NCI-H187 (cell line): ENCODE results near the gene TRIM40.
"Not testable (repeated sequence)": the region's sequence is repeated elsewhere in the genome, so short reads cannot be mapped to it uniquely, and the experiment has no call there.

Experiments used
- DNase-seq, 2 experiments: peaks; one replicate each; lab custom pipeline; 2025; lab: John Stamatoyannopoulos, UW

TRIM40 gene

DNA sequence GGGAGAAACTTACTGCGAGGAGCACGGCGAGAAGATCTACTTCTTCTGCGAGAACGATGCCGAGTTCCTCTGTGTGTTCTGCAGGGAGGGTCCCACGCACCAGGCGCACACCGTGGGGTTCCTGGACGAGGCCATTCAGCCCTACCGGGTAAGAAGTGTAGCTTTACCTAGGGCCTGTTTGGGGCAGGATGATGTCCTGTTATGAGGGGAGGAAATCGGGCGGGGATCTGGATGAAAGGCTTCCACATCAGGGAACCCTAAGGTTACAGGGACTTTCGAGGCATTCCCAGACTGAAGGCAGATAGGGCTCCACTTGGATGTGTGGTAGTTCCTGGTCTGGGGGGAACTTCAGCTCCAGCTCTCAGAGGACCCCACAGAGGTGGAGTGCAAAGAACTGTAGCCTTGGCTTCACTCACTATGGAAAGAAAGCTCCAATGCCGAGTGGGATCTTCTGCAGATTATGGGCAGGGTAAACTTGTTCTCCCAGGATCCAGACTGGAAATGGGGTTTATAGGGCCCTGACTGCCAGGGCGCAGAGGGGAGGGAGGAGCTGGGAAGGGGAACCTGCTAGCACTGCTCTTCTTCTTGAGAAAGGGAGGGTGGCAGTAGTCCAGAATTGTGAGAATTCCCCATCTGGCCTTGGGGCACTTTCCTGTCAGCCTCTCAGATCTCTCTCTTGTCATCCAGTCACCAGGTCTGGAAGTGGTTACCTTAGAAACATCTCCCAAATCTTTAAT, 28.1 kb downstream of the TRIM40 start:
- no peak for DNase-seq

DNA sequence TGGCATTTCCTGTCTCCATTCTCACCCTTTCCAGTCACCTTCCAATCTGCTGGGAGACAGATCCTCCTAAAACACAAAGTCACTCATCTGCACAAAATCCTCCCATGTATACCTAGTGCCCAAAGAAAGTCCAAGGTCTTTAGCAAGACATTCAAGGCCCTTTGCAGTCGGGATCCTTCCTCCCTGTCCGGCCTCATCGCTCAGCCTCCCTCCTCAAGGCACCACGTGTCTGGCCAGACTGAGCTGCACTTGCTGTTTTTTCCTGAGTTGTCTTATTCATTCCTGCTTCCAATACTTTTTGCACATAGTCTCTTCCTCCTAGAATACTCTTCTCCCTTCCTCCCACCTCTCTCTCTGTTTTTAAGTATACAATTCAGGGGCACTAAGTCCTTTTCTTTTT, 28.8 kb downstream of the TRIM40 start:
- DNase-seq = no peak

DNA sequence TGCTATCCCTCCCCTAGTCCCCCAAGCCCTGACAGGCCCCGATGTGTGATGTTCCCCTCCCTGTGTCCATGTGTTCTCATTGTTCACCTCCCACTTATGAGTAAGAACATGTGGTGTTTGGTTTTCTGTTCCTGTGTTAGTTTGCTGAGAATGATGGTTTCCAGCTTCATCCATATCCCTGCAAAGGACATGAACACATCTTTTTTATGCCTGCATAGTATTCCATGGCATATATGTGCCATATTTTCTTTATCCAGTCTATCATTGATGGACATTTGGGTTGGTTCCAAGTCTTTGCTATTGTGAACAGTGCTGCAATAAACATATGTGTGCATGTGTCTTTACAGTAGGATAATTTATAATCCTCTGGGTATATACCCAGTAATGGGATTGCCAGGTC, 29.3 kb downstream of the TRIM40 start:
- DNase-seq = not testable (repeated sequence)

DNA sequence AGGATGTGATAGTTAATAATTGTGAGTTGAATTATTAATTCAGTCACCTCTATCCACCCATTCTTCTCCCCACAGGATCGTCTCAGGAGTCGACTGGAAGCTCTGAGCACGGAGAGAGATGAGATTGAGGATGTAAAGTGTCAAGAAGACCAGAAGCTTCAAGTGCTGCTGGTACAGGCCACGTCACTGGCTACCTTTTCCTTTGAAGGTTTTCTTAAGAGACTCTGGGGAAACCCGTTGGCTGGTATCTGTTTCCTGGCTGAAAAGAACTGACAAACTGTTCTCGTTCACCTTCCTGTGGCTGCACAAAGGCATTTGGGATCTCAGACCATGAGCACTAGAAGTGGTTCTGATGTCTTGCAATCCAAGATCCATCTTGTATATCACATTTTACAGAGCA, 31.2 kb downstream of the TRIM40 start:
- no peak for DNase-seq

DNA sequence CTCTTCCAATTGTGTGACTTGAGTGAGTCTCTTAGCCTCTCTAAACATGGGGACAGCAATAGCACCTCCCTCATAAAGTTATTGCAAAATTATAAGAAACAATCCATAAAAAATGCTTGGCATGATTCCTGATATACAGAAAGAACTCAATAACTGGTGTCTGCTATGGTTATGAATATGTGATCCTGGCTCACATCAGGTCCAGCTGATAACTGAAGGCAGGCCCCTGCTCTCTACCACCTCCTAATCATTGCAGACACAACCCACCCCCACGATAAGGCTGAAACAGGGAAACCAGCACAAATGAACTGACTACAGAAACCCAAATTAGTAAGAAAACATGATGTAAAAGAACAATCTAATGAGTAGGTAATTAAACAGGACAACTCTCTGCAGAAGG, 32.8 kb downstream of the TRIM40 start:
- no peak for DNase-seq

DNA sequence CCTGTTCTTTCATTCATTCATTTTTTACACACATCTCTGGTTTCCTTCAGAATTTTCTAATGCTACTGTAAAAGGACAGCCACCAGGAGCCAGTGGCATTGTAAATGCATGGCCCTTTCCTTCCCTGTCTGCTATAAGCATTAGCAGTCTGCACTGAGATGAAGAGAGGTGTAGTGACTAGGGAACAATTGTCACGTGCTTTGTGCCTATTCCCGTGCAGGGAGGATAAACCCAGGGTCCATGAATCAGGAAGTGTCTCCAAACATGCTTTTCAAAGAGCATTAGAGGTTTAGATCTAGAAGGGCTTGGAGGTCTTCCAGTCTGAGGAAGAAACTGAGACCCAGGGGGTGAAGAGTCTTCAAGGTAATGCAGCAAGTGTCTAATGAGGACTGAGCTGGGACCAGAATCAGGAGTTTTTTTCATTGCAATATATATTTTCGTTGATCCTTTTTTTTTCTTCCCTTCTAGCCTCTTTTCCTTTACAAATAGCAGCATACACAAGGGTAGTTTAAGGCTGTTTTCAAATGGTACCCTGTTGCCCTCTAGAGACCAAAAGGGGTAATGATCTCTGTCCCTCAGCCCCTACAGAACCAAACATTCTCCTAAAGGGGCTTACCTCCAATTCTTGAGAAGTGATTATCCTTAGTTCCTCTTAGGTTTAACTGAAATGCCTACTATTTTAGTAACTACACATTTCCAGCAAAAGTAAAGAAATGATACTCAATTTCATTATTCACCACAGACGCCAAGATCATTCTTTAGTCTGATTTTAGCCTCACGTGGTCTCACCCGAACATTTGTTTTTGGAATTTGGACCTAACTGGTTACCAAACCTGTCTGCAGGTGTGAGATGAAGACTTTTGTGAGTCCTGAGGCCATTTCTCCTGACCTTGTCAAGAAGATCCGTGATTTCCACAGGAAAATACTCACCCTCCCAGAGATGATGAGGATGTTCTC, 34.0 kb downstream of the TRIM40 start:
- no peak for DNase-seq

DNA sequence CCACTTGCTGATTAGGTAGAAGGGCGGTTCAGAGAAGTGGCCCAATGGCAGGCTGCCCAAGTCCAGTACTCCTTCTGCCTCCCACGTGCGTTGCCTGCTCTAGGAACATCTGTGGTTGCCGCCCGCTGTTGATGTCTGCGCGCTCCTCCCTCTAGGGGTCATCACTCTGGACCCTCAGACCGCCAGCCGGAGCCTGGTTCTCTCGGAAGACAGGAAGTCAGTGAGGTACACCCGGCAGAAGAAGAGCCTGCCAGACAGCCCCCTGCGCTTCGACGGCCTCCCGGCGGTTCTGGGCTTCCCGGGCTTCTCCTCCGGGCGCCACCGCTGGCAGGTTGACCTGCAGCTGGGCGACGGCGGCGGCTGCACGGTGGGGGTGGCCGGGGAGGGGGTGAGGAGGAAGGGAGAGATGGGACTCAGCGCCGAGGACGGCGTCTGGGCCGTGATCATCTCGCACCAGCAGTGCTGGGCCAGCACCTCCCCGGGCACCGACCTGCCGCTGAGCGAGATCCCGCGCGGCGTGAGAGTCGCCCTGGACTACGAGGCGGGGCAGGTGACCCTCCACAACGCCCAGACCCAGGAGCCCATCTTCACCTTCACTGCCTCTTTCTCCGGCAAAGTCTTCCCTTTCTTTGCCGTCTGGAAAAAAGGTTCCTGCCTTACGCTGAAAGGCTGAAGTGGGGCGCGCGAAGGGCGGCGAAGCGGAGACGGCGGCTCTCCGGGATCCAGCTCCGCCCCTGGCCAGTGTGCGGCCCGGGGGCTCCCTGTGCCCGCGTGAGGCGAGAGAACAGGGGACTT, 35.9 kb downstream of the TRIM40 start:
- no peak for DNase-seq

DNA sequence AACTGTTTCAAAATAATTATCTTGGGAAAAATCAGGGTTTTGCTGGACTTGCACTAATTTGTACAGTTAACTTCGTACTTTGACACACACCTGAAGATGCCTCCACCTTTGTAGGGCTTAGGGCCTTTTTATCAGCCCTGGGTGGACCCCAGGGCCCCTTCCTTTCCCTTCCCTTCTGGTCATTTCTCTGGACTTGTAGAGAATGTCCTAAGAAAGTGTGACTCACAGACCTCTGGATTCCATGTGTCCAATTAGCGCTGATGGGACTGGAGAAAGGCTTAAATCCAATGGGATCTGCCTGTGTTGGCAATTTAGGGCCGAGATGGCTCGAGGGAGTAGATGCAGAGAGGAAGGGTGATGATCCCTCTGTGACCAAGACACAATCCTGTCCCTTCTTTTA, 36.7 kb downstream of the TRIM40 start:
- no peak for DNase-seq

DNA sequence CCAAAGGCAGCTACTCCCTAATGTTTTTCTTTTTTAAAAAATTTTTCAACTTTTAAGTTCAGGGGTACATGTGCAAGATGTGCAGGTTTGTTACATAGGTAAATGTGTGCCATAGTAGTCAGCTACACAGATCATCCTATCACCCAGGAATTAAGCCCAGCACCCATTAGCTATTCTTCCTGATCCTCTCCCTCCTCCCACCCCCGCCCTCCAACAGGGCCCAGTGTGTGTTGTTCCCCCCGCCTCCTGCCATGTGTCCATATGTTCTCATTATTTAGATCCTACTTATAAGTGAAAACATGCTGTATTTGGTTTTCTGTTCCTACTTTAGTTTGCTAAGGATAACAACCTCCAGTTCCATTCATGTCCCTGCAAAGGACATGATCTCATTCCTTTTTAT, 39.8 kb downstream of the TRIM40 start:
- DNase-seq = no peak

DNA sequence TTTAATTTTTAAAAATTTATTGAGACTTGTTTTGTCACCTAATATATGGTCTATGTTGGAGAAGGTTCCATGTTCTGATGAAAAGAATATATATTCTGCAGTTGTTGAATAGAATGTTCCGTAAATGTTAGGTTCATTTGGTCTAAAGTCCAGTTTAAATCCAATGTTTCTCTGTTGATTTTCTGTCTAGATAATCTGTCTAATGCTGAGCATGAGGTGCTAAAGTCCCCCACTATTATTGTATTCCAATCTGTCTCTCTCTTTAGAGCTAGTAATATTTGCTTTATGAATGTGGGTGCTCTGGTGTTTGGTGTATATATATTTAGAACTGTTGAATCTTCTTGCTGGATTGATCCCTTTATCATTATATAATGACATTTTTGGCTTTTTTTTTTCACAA, 42.9 kb downstream of the TRIM40 start:
- DNase-seq = no peak

DNA sequence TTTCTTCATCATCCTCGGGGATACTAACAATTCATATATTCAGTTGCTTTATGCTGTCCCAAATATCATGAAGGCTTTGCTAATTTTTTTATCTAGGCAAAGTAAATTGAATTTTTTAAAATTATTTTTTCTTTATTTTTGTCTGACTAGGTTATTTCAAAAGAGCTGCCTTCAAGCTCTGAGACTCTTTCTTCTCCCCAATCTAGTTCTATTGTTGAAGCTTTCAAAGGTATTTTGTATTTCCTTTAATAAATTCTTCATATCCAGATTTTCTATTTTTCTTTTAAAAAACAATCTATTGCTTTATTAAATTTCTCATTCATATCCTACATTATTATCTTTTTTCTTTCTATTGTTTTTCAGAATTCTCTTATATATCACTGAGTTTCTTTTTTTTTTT, 44.2 kb downstream of the TRIM40 start:
- DNase-seq = no peak

DNA sequence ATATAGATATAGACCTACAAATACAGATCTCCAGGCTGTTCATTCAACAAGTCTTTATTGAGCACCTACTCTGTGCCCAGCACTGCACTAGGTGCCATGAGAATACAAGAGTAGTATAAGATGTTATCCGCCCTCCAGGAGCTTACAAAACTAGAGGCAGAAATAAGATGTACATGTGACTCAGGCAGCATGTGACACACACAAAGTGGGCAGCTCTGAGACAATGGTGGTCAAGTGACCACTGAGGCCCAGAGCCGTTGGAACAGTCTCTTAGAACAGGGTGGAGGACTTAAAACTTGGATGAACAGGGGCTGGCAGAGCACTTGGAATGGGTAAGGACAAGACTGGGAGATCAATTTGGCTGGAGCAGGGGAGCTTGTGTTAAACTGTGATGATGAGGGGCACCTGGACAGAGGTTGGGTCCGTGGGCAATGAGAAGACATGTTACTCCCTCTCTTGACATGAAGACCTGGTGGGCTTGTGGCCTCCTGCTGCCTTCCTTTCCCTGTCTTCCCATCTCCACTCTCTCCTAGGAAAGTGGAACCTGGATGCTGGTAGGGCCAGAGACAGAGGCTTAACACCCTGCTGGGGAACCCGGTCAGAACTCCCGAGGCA, 48.6 kb downstream of the TRIM40 start:
- DNase-seq = no peak

DNA sequence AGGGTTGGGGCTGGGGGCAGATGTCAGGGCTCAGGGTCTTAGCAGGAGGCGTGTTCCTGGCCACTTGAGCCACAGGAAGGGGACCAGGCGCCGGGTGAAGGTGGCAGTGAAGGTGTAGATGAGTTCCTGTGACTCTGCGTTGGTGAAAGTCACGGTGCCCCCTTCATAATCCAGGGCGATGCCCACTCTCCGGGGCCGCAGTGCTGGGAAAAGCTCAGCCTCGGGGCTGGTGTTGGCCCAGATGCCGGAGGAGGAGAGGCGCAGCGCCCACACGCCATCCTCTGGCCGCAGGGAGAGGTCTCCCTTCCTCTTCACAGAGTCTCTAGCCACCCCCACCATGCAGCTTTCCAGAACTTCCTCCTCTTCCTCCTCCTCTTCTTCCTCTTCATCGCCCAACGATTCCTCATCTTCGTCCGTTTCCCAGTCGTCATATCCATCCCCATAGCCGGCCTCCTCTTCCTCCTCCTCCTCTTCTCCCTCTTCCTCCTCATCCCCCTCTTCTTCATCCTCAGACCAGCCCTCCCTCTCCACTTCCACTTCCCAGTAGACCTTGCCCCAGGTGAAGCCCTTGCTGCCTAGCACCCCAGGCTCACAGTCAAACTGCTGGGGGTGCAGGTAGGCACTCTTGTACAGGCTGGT, 50.0 kb downstream of the TRIM40 start:
- no peak for DNase-seq

DNA sequence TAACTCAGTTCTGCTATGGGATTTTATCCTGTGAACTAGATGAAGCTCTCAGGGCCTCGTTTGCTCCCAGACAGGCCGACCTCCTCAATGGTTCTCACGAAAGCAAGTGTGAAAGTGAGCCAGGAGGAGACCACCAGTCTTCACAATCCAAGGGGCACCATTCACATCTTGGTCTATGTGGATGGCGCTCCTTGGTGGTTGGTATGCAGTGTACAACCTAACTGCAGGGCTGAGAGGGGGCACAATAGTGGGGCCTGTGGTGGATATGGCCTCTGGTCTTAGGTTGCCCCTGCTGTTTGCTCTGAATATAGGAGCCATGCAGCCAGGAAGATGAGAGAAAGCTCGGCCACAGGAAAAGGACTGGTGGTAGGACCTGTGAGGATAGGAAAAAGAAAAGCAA, 52.6 kb downstream of the TRIM40 start:
- no peak for DNase-seq

DNA sequence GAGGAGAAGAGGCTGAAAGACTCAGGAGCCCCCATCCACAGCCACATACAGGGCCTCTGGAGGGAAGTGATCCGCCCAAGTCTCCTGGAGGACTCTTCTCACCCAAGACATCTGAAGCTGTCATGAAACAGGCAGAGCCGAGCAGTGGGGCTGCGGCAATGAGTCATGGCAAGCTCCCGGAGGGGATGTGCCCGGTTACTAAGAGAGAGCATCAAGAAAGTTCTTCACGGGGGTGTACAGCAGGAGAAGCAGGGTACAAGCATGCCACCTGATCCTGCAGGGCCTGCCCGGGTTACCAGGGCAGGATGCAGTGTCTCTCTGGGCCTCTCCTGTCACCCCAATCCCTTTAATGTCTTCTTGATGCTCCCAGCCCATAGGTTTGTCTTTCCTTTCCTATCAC, 56.1 kb downstream of the TRIM40 start:
- DNase-seq = no peak

DNA sequence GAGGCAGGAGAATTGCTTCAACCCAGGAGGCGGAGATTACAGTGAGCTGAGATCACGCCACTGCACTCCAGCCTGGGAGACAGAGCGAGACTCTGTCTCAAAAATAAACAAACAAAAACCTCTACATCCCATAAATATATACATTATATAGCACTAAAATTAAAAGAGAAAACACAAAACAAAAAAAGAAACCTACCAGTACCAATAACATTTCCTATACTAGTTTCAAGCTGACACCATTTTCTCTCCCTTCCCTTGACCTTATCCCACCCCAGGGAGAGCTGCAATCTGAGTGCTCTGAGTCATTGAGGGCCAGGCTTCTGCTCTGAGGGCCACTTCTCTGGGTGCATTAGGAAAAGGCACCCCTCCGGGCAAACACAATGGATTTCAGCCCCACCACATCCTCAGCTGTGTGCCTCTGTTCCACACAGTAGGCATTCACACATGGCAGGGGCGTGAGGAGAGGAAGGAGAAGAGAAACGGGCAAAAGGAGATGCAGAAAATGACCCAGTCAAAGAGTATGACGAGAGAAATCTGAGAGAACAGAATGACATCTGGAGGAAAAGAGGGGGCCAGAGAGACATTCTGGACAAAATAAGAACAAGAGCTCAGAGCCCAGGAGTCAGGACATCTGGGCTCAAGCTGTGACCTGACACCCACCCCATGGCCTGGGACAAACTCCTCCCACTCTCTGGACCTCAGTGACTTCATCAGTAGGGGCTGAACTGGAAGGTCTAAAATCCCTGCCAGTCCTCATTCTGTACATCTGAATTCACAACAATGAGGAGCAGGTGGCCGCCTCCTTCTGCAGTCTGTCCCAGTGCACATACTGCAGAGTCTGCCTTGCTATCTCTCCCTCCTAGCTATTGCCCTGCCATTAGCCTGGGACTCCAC, 59.1 kb downstream of the TRIM40 start:
- no peak for DNase-seq

DNA sequence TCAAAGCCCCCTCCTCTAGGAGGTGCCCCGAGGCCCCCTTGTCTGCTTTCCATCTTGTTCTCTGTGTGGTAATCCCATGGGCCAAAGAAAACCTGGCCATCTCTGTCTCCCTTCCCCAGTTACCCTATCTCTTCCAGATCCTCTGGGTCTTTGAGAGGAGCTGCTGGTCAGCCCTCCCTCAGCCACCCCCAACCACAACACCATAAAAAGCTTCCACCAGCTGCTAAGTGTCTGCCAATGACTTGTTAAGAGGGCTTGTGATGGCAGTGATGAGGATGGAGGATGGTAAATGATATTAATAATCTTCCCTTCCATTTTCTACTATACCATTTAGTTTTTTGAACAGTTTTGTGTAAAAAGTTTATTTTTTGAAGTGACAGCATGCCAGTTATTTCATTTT, 60.0 kb downstream of the TRIM40 start:
- no peak for DNase-seq

DNA sequence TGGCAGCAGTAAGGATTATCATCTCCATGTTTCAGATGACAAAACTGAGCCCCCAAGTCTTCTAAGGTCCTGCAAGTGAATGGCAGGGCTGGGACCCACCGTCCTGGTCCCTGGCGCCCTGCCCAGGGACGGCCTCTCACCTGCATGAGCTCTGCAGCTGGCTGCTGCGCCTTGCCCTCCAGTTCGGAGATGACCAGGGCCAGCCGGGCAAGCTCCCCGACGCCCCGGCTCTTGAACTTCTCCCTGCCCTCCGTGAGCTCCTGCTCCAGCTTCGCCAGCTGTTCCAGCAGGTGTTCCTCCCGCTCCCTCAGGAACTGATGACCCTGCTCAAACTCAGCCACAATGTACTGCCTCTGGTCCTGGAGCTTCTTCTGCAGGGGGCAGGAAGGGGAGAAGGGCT, 60.4 kb downstream of the TRIM40 start:
- no peak for DNase-seq
